K562 (cell line): Measurements from ENCODE around the gene SPCS2. TPM values are rescaled to one million over a fixed set of nuclear protein-coding genes. Genes with fewer than 3 reads are reported as not detected.

Source experiments
- BCOR ChIP-seq: fragments of 450-650 bp; IDR thresholded peaks from 2 replicates; pipeline ENCODE4 v1.6.1; 2016
- CCNT2 ChIP-seq: IDR thresholded peaks from 2 replicates; pipeline ENCODE4 v1.6.1; 2011; ENCODE audit warnings: borderline replicate concordance, low read depth, mild to moderate bottlenecking, moderate library complexity, mixed read lengths, low read length; ENCODE audit not compliant: insufficient read length; ENCODE audit errors: extremely low read depth
- CTBP1 ChIP-seq: fragments of 450-650 bp; IDR thresholded peaks from 2 replicates; pipeline ENCODE4 v1.6.1; 2016; ENCODE audit warnings: borderline replicate concordance
- LCOR ChIP-seq: sonication (generic); formaldehyde crosslinking; IDR thresholded peaks from 2 replicates; pipeline ENCODE4 v1.8.0; 2022; ENCODE audit warnings: mild to moderate bottlenecking, missing genetic modification reagents
- MAZ ChIP-seq, 2 experiments: fragments of 450-650 bp in 1 of 2; sonication (generic) in 1 of 2; formaldehyde crosslinking; IDR thresholded peaks in 1 of 2; conservative IDR thresholded peaks in 1 of 2; 2 replicates each; pipeline versions ENCODE4 v1.4.0 to v1.5.0; 2020; ENCODE audit warnings: mild to moderate bottlenecking in 1 of 2, missing genetic modification reagents in 1 of 2
- PPARD ChIP-seq: fragments of 250-450 bp; sonication (Bioruptor Pico); IDR thresholded peaks from 2 replicates; pipeline ENCODE4 v1.8.0; 2022; ENCODE audit warnings: inconsistent platforms, mild to moderate bottlenecking, moderate library complexity
- RREB1 ChIP-seq: fragments of 250-450 bp; sonication (Bioruptor Pico); IDR thresholded peaks from 2 replicates; pipeline ENCODE4 v1.4.0; 2020
- TCF3 ChIP-seq: sonication (generic); formaldehyde crosslinking; IDR thresholded peaks from 2 replicates; pipeline ENCODE4 v1.4.0; 2020; ENCODE audit warnings: mild to moderate bottlenecking, missing genetic modification reagents
- TFAP4 ChIP-seq: sonication (generic); formaldehyde crosslinking; IDR thresholded peaks from 2 replicates; pipeline ENCODE4 v1.8.0; 2022; ENCODE audit warnings: missing genetic modification reagents, mild to moderate bottlenecking, moderate library complexity, borderline replicate concordance
- ZNF384 ChIP-seq: IDR thresholded peaks from 2 replicates; pipeline ENCODE4 v1.6.1; 2012; ENCODE audit warnings: low read depth, low read length, improper control_type of control experiment
- polyA plus RNA-seq, 8 experiments: library from polyadenylated mRNA; depleted of rRNA in 4 of 8; stranded (reverse) in 5 of 8; unstranded in 3 of 8; fragments of >200 nt; fragmentation: Nextera tagmentation in 2 of 8; fragmentation: Illumina TruSeq in 1 of 8; extraction: Ambion mirVana in 2 of 8; extraction: Trizol in 1 of 8; gene quantifications; 2 replicates each; pipeline versions ENCODE4 v1.2.1 to v1.2.3, GENCODE V29; 2011 to 2014; ENCODE audit warnings: inconsistent platforms in 1 of 8, missing spikeins in 1 of 8
- total RNA-seq, 7 experiments: library from RNA; depleted of rRNA in 6 of 7; stranded (reverse); fragments of >200 nt in 6 of 7; fragmentation: Illumina TruSeq in 2 of 7; extraction: Trizol in 2 of 7; gene quantifications; 2 replicates each; pipeline versions ENCODE4 v1.2.1 to v1.2.3, GENCODE V29; 2011 to 2021; ENCODE audit warnings: low replicate concordance in 1 of 7
- TF ChIP-seq, protein P1 (sequence below), 2 experiments: IDR thresholded peaks in 1 of 2; conservative IDR thresholded peaks in 1 of 2; 2 replicates each; pipeline ENCODE4 v1.6.1; 2016; ENCODE audit warnings: low read depth in 2 of 2, mild to moderate bottlenecking in 1 of 2, missing compliant biosample characterization in 1 of 2, missing genetic modification characterization in 1 of 2, moderate library complexity in 1 of 2
- TF ChIP-seq, protein P2 (sequence below): IDR thresholded peaks from 2 replicates; pipeline ENCODE4 v1.6.1; 2016; ENCODE audit warnings: missing genetic modification characterization, missing compliant biosample characterization

Gene SPCS2
- total and polyA plus RNA-seq, 9 of the 15 experiments (the other 6 are each of a cell fraction or from before 2014, with no cell fraction given), result 38.2 to 458 (median 193) TPM

DNA sequence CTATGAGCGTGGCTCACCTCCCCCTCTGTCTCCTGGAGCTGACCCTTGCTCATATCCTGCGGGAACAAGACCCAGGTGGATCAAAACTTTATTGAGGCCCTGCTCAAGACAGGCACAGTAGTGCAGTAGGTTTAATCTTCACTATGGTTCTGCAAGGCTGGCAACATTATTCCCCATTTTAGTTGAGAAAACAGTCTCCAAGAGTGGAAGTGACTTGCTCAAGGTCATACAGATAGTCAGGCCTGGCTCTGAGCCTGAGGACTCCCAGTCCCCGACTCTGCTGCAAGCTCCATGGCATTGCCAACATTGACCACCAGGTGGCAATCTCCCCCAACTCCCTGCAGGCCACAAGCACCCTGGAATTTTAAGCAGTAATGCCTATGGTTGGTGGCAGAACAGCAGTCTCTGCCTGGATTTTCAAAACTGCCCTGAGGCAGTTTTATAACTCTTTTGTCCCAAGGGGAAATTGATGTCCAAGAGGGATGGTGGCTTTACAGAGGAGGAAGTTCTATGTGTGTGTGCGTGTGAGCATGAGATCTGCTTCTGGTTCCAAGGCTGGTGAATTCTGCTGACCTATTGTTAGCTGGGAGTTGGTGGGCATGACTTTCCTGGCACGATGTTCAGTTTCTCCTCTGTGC, 73.8 kb downstream of the SPCS2 start (continued):
- TF ChIP-seq, protein P1, sequence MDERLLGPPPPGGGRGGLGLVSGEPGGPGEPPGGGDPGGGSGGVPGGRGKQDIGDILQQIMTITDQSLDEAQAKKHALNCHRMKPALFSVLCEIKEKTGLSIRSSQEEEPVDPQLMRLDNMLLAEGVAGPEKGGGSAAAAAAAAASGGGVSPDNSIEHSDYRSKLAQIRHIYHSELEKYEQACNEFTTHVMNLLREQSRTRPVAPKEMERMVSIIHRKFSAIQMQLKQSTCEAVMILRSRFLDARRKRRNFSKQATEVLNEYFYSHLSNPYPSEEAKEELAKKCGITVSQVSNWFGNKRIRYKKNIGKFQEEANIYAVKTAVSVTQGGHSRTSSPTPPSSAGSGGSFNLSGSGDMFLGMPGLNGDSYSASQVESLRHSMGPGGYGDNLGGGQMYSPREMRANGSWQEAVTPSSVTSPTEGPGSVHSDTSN (CRISPR knock-in tag; IDR thresholded peaks at IDR 0.05; ENCODE audit: low read depth), result no peak
- TF ChIP-seq, protein P1 (tag; conservative IDR thresholded peaks at IDR 0.05; ENCODE audit: low read depth), result no peak
- no peak for TF ChIP-seq LCOR (CRISPR knock-in tag)
- TF ChIP-seq, protein P2, sequence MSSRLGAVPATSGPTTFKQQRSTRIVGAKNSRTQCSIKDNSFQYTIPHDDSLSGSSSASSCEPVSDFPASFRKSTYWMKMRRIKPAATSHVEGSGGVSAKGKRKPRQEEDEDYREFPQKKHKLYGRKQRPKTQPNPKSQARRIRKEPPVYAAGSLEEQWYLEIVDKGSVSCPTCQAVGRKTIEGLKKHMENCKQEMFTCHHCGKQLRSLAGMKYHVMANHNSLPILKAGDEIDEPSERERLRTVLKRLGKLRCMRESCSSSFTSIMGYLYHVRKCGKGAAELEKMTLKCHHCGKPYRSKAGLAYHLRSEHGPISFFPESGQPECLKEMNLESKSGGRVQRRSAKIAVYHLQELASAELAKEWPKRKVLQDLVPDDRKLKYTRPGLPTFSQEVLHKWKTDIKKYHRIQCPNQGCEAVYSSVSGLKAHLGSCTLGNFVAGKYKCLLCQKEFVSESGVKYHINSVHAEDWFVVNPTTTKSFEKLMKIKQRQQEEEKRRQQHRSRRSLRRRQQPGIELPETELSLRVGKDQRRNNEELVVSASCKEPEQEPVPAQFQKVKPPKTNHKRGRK (tag), result no peak
- TF ChIP-seq BCOR, result peak; percentile 41; the same call in 1 of the 2 replicates
- TF ChIP-seq CCNT2, result no peak
- TF ChIP-seq TCF3, result peak; percentile 17; the same call in 1 of the 2 replicates
- TF ChIP-seq ZNF384, result peak; percentile 20; the same call in 1 of the 2 replicates
- TF ChIP-seq CTBP1, result peak; percentile 61; the same call in 1 of the 2 replicates
- TF ChIP-seq PPARD (CRISPR knock-in tag), result no peak
- no peak for TF ChIP-seq RREB1 (CRISPR knock-in tag)
- peak; percentile 64; the same call in 1 of the 2 replicates for TF ChIP-seq TFAP4 (CRISPR knock-in tag)
- peak in 1 of 2 experiments; percentile 48; a peak in 1 of 4 replicates for TF ChIP-seq MAZ (CRISPR knock-in tag; conservative IDR thresholded peaks at IDR 0.05 in 1 of 2, IDR thresholded peaks at IDR 0.05 in 1 of 2)
